Measurements from ENCODE around the gene POLQ.
"Not testable (repeated sequence)": the region's sequence is repeated elsewhere in the genome, so short reads cannot be mapped to it uniquely, and the experiment has no call there.

POLQ gene

GRCh38 chr3:121418182-121418581 lies 127.6 kb downstream of the POLQ start:
- DNase-seq = no peak
- no peaks in the 10 kb centered on the region for H3K4me1 ChIP-seq
- intact Hi-C loops (cut with DNase I; ENCODE audit: low total_unique reads) = no loop called here

GRCh38 chr3:121414924-121415323 lies 130.9 kb downstream of the POLQ start:
- no peak overlapping the region for H3K27ac ChIP-seq
- H3K4me3 ChIP-seq = no peak overlapping the region
- TF ChIP-seq CTCF (IDR thresholded peaks at IDR 0.05) = no peak
- intact Hi-C loops (cut with DNase I; ENCODE audit: low total_unique reads) = no loop called here
- no peaks in the 10 kb centered on the region for H3K9me3 ChIP-seq
- no peaks in the 10 kb centered on the region for H3K36me3 ChIP-seq
- DNase-seq = no peak
- H3K4me1 ChIP-seq = no peaks in the 10 kb centered on the region
- H3K27me3 ChIP-seq = no peaks in the 10 kb centered on the region

More at GRCh38 chr3:121418182-121418581, 127.6 kb downstream of the POLQ start:
- Histone ChIP-seq H3K9me3 (no peaks in the 10 kb centered on the region), H3K27me3 (no peaks in the 10 kb centered on the region), H3K4me3 (no peak overlapping the region), H3K36me3 (no peaks in the 10 kb centered on the region), H3K27ac (no peak overlapping the region)
- no peak for TF ChIP-seq CTCF (IDR thresholded peaks at IDR 0.05)

GRCh38 chr3:121411523-121411922 lies 134.3 kb downstream of the POLQ start:
- no peak overlapping the region for H3K27ac ChIP-seq
- intact Hi-C loops (cut with DNase I; ENCODE audit: low total_unique reads) = no loop called here
- H3K4me3 ChIP-seq = no peak overlapping the region
- no peak for TF ChIP-seq CTCF (IDR thresholded peaks at IDR 0.05)
- H3K27me3 ChIP-seq = no peaks in the 10 kb centered on the region
- H3K9me3 ChIP-seq = no peaks in the 10 kb centered on the region
- H3K36me3 ChIP-seq = no peaks in the 10 kb centered on the region
- no peak for DNase-seq
- no peaks in the 10 kb centered on the region for H3K4me1 ChIP-seq

DNA sequence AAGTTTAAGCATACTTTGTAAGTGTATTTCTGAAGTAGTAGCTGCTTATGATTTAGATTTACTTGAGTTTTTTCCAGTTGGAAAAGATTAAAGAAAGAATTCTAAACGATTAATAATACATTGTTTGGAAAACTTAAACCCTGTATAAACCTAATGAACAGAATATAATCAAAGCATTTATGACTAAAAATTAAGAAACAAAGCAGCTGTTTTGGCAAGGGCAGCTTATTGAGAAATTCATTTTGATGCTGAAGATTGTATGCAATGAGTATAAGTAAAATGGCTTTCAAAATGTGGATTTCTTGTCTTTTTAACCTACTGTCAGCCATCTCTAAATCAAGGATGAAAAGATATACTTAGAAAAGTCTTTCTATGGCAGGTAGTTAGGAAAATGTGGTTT lies 140.2 kb downstream of the POLQ start:
- no peak for DNase-seq
- no peaks in the 10 kb centered on the region for H3K4me1 ChIP-seq
- intact Hi-C loops (cut with DNase I; ENCODE audit: low total_unique reads) = no loop called here

GRCh38 chr3:121399820-121400219 lies 146.0 kb downstream of the POLQ start:
- Histone ChIP-seq H3K9me3 (no peaks in the 10 kb centered on the region), H3K27ac (no peak overlapping the region), H3K27me3 (no peaks in the 10 kb centered on the region), H3K36me3 (no peaks in the 10 kb centered on the region), H3K4me1 (no peaks in the 10 kb centered on the region), H3K4me3 (no peak overlapping the region)
- intact Hi-C loops (cut with DNase I; ENCODE audit: low total_unique reads) = no loop called here
- TF ChIP-seq CTCF (IDR thresholded peaks at IDR 0.05) = no peak
- no peak for DNase-seq

More for the DNA sequence above, 140.2 kb downstream of the POLQ start:
- Histone ChIP-seq H3K9me3 (no peaks in the 10 kb centered on the region), H3K4me3 (no peak overlapping the region), H3K36me3 (no peaks in the 10 kb centered on the region), H3K27me3 (no peaks in the 10 kb centered on the region), H3K27ac (no peak overlapping the region)
- no peak for TF ChIP-seq CTCF (IDR thresholded peaks at IDR 0.05)

- H3K27me3 ChIP-seq; H3K27ac ChIP-seq; H3K4me1 ChIP-seq; H3K4me3 ChIP-seq; H3K9me3 ChIP-seq; DNase-seq; intact Hi-C loops (cut with DNase I; ENCODE audit: low total_unique reads); H3K36me3 ChIP-seq: not testable (repeated sequence)
These were observed 147.7 kb downstream of the POLQ start for GRCh38 chr3:121398051-121398450.

DNA sequence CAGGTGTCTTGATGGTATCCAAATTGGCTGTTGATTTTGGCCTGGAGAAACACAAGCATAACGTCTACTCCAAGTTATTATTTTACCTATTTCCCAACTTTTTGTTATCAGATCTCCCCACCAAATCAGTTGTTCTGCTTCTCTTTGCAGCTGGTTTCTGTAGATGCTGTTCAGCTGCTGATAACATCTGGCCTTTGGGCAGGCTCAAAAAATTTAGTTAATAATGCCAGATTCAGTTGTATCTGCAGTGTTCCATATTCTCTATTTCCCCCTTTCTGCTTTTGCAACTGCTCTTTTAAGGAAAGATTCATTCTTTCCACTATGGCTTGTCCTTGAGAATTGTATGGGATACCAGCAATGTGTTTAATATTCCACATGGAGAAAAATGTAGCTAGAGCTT lies 149.8 kb downstream of the POLQ start:
- H3K27me3 ChIP-seq; DNase-seq; H3K4me1 ChIP-seq; H3K27ac ChIP-seq; H3K36me3 ChIP-seq; intact Hi-C loops (cut with DNase I; ENCODE audit: low total_unique reads); H3K4me3 ChIP-seq; H3K9me3 ChIP-seq: not testable (repeated sequence)

GRCh38 chr3:121388308-121388707 lies 157.5 kb downstream of the POLQ start:
- H3K4me1 ChIP-seq; H3K27me3 ChIP-seq; H3K9me3 ChIP-seq; intact Hi-C loops (cut with DNase I; ENCODE audit: low total_unique reads); H3K36me3 ChIP-seq; H3K4me3 ChIP-seq; DNase-seq; H3K27ac ChIP-seq: not testable (repeated sequence)

Measured in tibial artery (tissue), 4 donors.